ENCODE measurements around the gene CLIC3.

Gene CLIC3

DNA sequence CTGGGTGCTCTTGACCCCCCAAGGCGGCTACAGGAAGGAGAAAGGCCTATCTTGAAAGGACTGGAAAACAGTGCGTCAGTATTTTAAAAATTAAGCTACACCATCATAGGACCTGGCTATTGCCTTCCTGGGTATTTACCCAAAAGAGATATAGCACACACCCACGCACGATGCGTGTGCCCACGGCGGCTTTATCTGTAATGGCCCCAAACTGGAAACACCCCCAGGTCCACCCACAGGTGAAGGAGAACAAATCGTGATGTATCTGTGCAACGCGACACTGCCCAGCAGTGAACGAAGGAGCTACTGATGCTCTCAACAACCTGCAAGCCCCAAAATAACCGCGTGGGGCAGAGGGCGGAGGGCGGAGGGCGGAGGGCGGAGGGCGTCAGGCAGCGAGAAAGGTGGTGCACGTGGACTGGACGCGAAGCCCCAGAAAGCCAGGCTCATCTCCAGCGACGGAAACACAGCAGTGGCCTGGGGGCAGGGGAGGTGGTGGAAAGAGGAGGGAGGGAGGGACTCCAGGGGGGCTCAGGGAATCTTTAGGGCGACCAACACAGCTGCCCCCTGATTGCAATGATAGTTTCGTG is 31.4 kb downstream of the CLIC3 start:
- Histone ChIP-seq H3K9me2 (replicated peaks; ENCODE audit: insufficient read depth, low read length) (no peaks in the 10 kb centered on the region), H4K20me1 (ENCODE audit: low read depth, low read length) (no peaks in the 10 kb centered on the region), H3K36me3 (ENCODE audit: low read length) (no peaks in the 10 kb centered on the region), H3F3A (ENCODE audit: insufficient read depth) (no peaks in the 10 kb centered on the region), H3K79me2 (ENCODE audit: insufficient read depth, low read length) (no peaks in the 10 kb centered on the region), H3K27ac (ENCODE audit: low read depth, low read length) (no peak overlapping the region), H3K4me2 (ENCODE audit: low read depth, low read length, poor library complexity, severe bottlenecking) (no peak overlapping the region), H3K9ac (ENCODE audit: low read length) (no peak overlapping the region), H3K4me3 (ENCODE audit: insufficient read depth, low read length, poor library complexity, severe bottlenecking) (no peak overlapping the region), H2AFZ (ENCODE audit: low read depth, low read length, severe bottlenecking) (no peak overlapping the region), H3K9me3 (ENCODE audit: insufficient read depth, low read length) (no peaks in the 10 kb centered on the region), H3K27me3 (ENCODE audit: low read length) (no peaks in the 10 kb centered on the region)
- TF ChIP-seq, protein P1, sequence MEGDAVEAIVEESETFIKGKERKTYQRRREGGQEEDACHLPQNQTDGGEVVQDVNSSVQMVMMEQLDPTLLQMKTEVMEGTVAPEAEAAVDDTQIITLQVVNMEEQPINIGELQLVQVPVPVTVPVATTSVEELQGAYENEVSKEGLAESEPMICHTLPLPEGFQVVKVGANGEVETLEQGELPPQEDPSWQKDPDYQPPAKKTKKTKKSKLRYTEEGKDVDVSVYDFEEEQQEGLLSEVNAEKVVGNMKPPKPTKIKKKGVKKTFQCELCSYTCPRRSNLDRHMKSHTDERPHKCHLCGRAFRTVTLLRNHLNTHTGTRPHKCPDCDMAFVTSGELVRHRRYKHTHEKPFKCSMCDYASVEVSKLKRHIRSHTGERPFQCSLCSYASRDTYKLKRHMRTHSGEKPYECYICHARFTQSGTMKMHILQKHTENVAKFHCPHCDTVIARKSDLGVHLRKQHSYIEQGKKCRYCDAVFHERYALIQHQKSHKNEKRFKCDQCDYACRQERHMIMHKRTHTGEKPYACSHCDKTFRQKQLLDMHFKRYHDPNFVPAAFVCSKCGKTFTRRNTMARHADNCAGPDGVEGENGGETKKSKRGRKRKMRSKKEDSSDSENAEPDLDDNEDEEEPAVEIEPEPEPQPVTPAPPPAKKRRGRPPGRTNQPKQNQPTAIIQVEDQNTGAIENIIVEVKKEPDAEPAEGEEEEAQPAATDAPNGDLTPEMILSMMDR (IDR thresholded peaks at IDR 0.05; ENCODE audit: insufficient read depth, low read length, poor library complexity, severe bottlenecking) = no peak
- TF ChIP-seq EZH2phosphoT487 (conservative IDR thresholded peaks at IDR 0.05; ENCODE audit: low read length) = no peak

DNA sequence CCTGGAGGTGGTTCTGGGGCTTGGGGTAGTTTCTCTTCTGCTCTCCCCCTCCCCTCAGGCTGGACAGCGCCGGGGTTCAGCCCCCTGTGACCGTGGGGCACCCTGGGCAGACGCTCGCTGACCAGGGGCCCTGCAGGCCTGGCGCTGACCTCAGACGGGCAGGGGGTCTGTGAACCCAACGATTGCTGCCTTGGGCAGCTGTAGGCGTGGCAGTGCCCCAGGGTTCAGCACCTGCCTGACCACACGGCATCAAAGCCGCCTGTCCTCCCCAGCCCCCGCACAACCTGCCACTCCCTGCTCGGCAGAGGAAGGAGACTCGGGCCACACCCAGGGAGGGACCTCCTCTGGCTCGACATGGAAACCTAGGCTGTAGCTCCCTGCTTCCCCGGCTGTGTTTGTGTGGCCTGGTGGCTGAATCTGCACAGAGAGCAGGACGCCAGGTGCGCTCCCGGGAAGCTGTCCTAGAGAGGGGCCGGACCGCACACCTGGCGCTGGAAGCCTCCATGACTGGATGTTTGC is 32.1 kb downstream of the CLIC3 start:
- no peak overlapping the region for H3K27ac ChIP-seq (ENCODE audit: low read depth, low read length)
- no peak overlapping the region for H3K9ac ChIP-seq (ENCODE audit: low read length)
- H3K79me2 ChIP-seq (ENCODE audit: insufficient read depth, low read length) = no peaks in the 10 kb centered on the region
- H3K4me3 ChIP-seq (ENCODE audit: insufficient read depth, low read length, poor library complexity, severe bottlenecking) = no peak overlapping the region
- H3F3A ChIP-seq (ENCODE audit: insufficient read depth) = no peaks in the 10 kb centered on the region
- TF ChIP-seq EZH2phosphoT487 (conservative IDR thresholded peaks at IDR 0.05; ENCODE audit: low read length) = no peak
- TF ChIP-seq, protein P1 (IDR thresholded peaks at IDR 0.05; ENCODE audit: insufficient read depth, low read length, poor library complexity, severe bottlenecking) = no peak
- no peaks in the 10 kb centered on the region for H3K9me2 ChIP-seq (replicated peaks; ENCODE audit: insufficient read depth, low read length)
- H3K9me3 ChIP-seq (ENCODE audit: insufficient read depth, low read length) = no peaks in the 10 kb centered on the region
- H3K27me3 ChIP-seq (ENCODE audit: low read length) = no peaks in the 10 kb centered on the region
- H3K4me2 ChIP-seq (ENCODE audit: low read depth, low read length, poor library complexity, severe bottlenecking) = no peak overlapping the region
- H4K20me1 ChIP-seq (ENCODE audit: low read depth, low read length) = no peaks in the 10 kb centered on the region
- no peak overlapping the region for H2AFZ ChIP-seq (ENCODE audit: low read depth, low read length, severe bottlenecking)
- no peaks in the 10 kb centered on the region for H3K36me3 ChIP-seq (ENCODE audit: low read length)

DNA sequence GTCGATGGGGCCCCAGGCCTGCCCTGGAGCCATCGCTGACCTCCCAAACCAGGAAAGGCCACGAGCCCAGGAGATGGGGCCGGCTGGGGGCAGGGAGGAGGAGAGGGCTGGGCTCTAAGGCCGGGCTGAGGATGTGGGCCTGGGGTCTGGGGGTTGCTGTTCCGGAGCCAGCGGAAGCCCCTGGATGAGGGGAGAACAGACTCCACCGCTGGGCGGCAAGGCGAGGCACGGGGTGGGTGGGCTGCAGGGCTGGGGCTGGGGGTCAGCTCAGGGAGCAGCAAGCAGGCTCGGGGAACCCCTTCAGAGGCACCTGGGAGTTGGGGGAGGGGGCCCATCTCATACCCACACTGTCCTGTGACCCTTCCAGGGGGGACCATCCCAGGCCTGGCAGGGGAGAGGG is 32.6 kb downstream of the CLIC3 start:
- H3K36me3 ChIP-seq (ENCODE audit: low read length) = no peaks in the 10 kb centered on the region
- no peak overlapping the region for H3K4me2 ChIP-seq (ENCODE audit: low read depth, low read length, poor library complexity, severe bottlenecking)

More for the DNA sequence above, 32.6 kb downstream of the CLIC3 start:
- Histone ChIP-seq H3K27ac (ENCODE audit: low read depth, low read length) (no peak overlapping the region), H3F3A (ENCODE audit: insufficient read depth) (no peaks in the 10 kb centered on the region), H3K79me2 (ENCODE audit: insufficient read depth, low read length) (no peaks in the 10 kb centered on the region), H3K4me3 (ENCODE audit: insufficient read depth, low read length, poor library complexity, severe bottlenecking) (no peak overlapping the region), H3K9ac (ENCODE audit: low read length) (no peak overlapping the region), H3K27me3 (ENCODE audit: low read length) (no peaks in the 10 kb centered on the region), H3K9me3 (ENCODE audit: insufficient read depth, low read length) (no peaks in the 10 kb centered on the region), H2AFZ (ENCODE audit: low read depth, low read length, severe bottlenecking) (no peak overlapping the region), H4K20me1 (ENCODE audit: low read depth, low read length) (no peaks in the 10 kb centered on the region), H3K9me2 (replicated peaks; ENCODE audit: insufficient read depth, low read length) (no peaks in the 10 kb centered on the region)
- TF ChIP-seq, protein P1 (IDR thresholded peaks at IDR 0.05; ENCODE audit: insufficient read depth, low read length, poor library complexity, severe bottlenecking) = no peak
- TF ChIP-seq EZH2phosphoT487 (conservative IDR thresholded peaks at IDR 0.05; ENCODE audit: low read length) = no peak

All from SU-DHL-6 (cell line).